ENCODE data around the gene DLGAP1. TPM values are rescaled to one million over a fixed set of nuclear protein-coding genes. Genes with fewer than 3 reads are reported as not detected.

Gene DLGAP1
- total RNA-seq, 2 experiments from 2014 or later: not detected

DNA sequence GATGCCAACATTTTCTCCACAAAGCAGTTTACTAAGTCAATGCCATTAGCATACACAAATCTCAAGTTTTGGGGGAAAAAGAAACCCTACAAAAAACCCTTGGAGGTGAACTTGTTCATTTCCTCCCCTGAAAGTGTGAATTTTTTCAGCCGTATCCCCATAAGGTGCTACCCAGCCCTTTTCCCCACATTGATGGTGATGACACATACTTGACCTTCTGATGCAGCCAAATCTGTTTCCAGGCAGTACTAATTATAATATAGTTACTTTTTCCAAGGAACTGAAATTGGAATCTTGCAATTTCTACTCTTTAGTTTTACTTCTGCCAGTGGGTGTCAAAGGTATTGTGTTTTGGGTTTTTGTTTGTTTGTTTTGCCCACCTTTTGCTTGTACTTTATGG lies 530.7 kb downstream of the DLGAP1 start:
- ChIA-PET POLR2A (no interaction called here), CTCF (no interaction called here)
- Mint-ChIP-seq H3K36me3 (ENCODE audit: low read depth) (no peaks in the 10 kb centered on the region), H3K9me3 (ENCODE audit: insufficient read depth) (no peaks in the 10 kb centered on the region), H3K27me3 (ENCODE audit: low read depth) (no peaks in the 10 kb centered on the region), H3K27ac (no peak overlapping the region), H3K4me1 (ENCODE audit: low read depth) (no peaks in the 10 kb centered on the region), H3K4me3 (no peak overlapping the region)
- ATAC-seq (no peak), DNase-seq (no peak)

DNA sequence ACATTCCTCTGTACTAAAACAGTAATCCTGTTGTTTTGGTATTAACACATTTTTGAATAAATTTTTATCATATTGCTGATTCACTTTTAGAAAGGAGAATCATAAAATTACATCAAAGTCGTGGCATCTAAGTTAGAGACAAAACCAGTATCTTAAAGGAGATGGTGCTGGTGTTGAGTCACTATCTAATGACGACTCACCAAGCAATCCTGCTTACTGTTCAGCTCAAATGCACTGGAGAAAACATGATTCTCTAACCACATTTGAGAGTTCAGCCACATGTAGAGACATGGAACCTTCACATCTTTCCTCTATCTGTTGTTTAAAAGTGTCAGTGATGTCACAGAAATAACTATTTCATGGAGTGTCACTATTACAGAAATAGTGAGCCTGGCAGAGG lies 531.4 kb downstream of the DLGAP1 start:
- no peaks in the 10 kb centered on the region for H3K36me3 Mint-ChIP-seq (ENCODE audit: low read depth)
- ATAC-seq (no peak), DNase-seq (no peak)
- no peak overlapping the region for H3K27ac Mint-ChIP-seq
- no peaks in the 10 kb centered on the region for H3K4me1 Mint-ChIP-seq (ENCODE audit: low read depth)
- CTCF ChIA-PET: no interaction called here
- no peaks in the 10 kb centered on the region for H3K9me3 Mint-ChIP-seq (ENCODE audit: insufficient read depth)
- H3K27me3 Mint-ChIP-seq (ENCODE audit: low read depth): peaks cover under 1% of the 10 kb centered on the region
- POLR2A ChIA-PET: no interaction called here
- H3K4me3 Mint-ChIP-seq: no peak overlapping the region

DNA sequence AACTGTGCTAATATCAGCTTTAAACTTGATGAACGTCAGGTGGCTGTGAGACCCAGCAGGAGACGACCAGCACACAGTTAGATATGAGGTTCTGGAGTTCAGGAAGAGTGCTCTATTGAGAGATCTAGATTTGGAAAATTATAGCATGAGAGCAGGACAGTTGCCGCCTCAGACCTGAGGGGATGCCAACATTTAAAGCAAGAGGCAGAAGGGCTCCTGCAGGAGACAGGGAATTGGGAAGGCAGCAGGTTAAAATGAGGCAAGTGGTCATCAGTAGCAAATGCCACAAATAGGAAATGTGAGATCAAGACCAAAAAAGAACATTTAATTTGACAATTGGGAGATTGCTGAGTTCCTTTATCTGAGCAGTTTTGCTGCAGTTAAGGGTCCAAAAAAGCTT lies 533.3 kb downstream of the DLGAP1 start:
- no peak for ATAC-seq
- no peaks in the 10 kb centered on the region for H3K36me3 Mint-ChIP-seq (ENCODE audit: low read depth)
- no peak overlapping the region for H3K4me3 Mint-ChIP-seq
- no peak for DNase-seq
- H3K9me3 Mint-ChIP-seq (ENCODE audit: insufficient read depth): no peaks in the 10 kb centered on the region
- no peak overlapping the region for H3K27ac Mint-ChIP-seq
- CTCF ChIA-PET: no interaction called here
- H3K4me1 Mint-ChIP-seq (ENCODE audit: low read depth): no peaks in the 10 kb centered on the region
- POLR2A ChIA-PET: no interaction called here
- peaks cover 3% of the 10 kb centered on the region for H3K27me3 Mint-ChIP-seq (ENCODE audit: low read depth)

DNA sequence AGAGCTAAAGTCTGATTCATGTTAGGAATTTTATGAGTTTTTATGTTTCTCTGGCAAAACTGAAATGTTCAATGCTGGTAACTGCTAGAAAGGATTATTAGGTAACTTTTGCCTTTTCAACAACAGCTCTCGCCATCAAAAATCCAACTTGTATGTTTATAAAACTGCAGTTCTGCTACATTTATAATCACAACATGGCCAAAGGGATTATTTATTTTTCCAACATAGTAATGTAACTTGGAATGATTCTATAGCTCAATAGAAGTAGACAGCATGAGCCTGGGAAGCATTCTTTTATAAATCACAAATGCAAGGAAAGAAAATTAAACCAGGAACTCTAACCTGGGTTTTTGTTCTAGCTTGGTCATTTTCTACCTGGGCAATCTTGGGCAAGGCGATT lies 534.3 kb downstream of the DLGAP1 start:
- ATAC-seq (no peak), DNase-seq (no peak)
- H3K36me3 Mint-ChIP-seq (ENCODE audit: low read depth): no peaks in the 10 kb centered on the region
- no peak overlapping the region for H3K4me3 Mint-ChIP-seq
- H3K27ac Mint-ChIP-seq: no peak overlapping the region
- CTCF ChIA-PET: no interaction called here
- H3K9me3 Mint-ChIP-seq (ENCODE audit: insufficient read depth): no peaks in the 10 kb centered on the region
- POLR2A ChIA-PET: no interaction called here
- H3K4me1 Mint-ChIP-seq (ENCODE audit: low read depth): no peaks in the 10 kb centered on the region
- H3K27me3 Mint-ChIP-seq (ENCODE audit: low read depth): peaks cover 3% of the 10 kb centered on the region

DNA sequence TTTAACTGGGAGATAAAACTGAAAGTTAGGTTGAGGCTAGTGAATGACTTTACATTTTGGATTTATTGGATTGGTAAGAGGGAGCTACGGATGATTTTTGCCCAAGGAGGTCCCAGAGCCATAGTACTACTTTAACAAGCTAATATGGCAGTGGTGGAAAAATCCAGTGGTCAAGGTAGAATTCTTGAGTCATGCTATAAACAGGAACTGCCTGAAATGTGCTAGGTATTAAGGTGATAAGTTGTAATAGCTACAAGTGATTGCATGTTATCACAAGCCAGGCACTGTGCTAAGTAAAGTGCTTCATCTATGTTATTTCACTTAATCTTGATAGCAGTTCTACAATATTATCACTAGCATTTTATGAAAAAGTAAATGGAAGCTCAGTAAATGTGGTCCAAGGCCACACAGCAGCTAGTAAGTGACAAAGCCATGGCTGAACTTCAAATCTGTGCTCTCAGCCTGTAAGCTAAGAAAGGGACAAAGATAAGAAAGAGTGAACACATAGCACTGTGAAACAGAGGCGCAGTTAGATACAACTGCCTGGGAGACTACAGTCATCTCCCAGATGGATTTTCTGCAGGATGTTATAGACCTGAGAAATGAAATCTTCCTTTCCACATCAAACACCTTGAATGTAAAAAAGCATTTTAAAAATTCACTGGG lies 535.6 kb downstream of the DLGAP1 start:
- DNase-seq (no peak), ATAC-seq (no peak)
- no peaks in the 10 kb centered on the region for H3K4me1 Mint-ChIP-seq (ENCODE audit: low read depth)
- CTCF ChIA-PET: interaction anchor here (1.2 kb wide), 1 partner anchor 148 kb away, joined by 5 read pairs; no protein-coding TSS in a partner anchor
- POLR2A ChIA-PET: no interaction called here
- H3K4me3 Mint-ChIP-seq: no peak overlapping the region
- H3K36me3 Mint-ChIP-seq (ENCODE audit: low read depth): no peaks in the 10 kb centered on the region
- H3K27ac Mint-ChIP-seq: no peak overlapping the region
- H3K9me3 Mint-ChIP-seq (ENCODE audit: insufficient read depth): no peaks in the 10 kb centered on the region
- H3K27me3 Mint-ChIP-seq (ENCODE audit: low read depth): peaks cover 5% of the 10 kb centered on the region

DNA sequence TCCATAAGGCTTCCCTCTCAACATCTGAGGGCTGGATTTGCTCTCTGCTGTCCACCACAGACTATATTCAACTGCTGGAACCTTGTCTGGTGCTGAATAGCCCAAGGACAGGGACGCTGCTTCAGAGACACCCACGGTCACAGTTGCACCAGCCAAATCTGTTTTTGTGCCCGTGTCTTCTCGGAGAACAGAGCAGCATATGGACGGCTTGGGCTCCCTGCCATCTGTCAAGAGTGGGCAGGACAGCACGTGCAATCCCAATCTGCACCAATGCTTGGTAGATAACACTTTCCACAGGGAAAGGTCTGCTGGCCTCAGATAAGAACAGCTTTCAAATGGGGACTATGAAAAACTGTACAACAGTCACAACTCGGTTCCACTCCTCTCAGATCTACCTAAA lies 539.0 kb downstream of the DLGAP1 start:
- Mint-ChIP-seq H3K9me3 (ENCODE audit: insufficient read depth) (no peaks in the 10 kb centered on the region), H3K36me3 (ENCODE audit: low read depth) (no peaks in the 10 kb centered on the region), H3K27ac (no peak overlapping the region), H3K27me3 (ENCODE audit: low read depth) (peaks cover 7% of the 10 kb centered on the region), H3K4me3 (no peak overlapping the region), H3K4me1 (ENCODE audit: low read depth) (no peaks in the 10 kb centered on the region)
- CTCF ChIA-PET: no interaction called here
- DNase-seq (no peak), ATAC-seq (no peak)
- POLR2A ChIA-PET: no interaction called here

DNA sequence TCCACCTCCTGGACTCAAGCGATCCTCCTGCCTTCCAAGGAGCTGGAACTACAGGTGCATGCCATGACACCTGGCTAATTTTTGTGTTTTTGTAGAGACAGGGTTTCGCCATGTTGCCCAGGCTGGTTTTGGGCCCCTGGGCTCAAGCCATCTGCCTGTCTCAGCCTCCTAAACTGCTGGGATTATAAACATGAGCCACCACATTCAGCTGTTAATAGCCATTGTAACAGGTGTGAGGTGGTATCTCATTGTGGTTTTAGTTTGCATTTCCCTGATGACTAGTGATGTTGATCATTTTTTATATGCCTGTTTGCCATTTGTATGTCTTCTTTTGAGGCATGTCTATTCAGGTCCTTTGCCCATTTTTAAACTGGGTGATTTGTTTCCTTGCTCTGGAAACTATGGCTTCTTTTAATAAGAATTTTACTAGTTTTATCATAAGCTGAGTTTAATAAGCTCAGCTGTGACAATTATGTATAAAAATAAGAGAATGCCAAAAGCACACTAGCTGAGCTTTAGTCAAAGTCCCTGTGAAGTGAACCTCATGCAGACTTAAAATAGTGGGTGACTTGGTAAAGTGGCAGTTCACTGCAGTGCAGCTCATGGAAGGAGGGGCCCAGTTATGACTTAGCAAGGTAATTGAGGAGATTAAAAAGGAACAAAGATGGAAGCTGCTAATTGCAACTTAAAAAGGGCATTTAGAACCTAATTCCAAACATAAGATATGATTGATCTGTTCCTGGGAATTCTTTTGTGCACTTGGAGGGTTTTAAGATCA lies 540.1 kb downstream of the DLGAP1 start:
- H3K9me3 Mint-ChIP-seq (ENCODE audit: insufficient read depth): no peaks in the 10 kb centered on the region
- no peak overlapping the region for H3K4me3 Mint-ChIP-seq
- ChIA-PET POLR2A (no interaction called here), CTCF (interaction anchor here (0.9 kb wide), 1 partner anchor 30 kb away, joined by 3 read pairs; no protein-coding TSS in a partner anchor)
- H3K27me3 Mint-ChIP-seq (ENCODE audit: low read depth): peaks cover 7% of the 10 kb centered on the region
- no peak for ATAC-seq
- no peaks in the 10 kb centered on the region for H3K4me1 Mint-ChIP-seq (ENCODE audit: low read depth)
- no peaks in the 10 kb centered on the region for H3K36me3 Mint-ChIP-seq (ENCODE audit: low read depth)
- DNase-seq: no peak
- no peak overlapping the region for H3K27ac Mint-ChIP-seq

DNA sequence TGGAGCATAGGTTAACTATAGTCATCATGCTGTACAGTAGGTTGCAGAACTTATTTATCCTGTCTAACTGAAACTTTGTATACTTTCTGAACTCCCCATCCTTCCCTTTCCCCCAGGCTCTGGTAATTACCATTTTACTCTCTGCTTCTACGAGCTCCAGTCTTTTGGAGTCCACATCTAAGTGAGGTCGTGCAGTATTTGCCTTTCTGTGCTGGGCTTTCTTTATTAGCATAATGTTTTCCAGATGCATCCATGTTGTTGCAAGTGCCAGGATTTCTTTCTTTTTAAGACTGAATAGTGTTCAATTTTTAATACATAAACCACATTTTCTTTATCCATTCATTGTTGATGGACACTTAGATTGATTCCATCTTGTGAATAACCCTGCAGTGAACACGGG lies 541.0 kb downstream of the DLGAP1 start:
- no peaks in the 10 kb centered on the region for H3K36me3 Mint-ChIP-seq (ENCODE audit: low read depth)
- H3K9me3 Mint-ChIP-seq (ENCODE audit: insufficient read depth): no peaks in the 10 kb centered on the region
- CTCF ChIA-PET: interaction anchor here (0.9 kb wide), 1 partner anchor 29 kb away, joined by 3 read pairs; no protein-coding TSS in a partner anchor
- H3K27ac Mint-ChIP-seq: no peak overlapping the region
- POLR2A ChIA-PET: no interaction called here
- H3K4me1 Mint-ChIP-seq (ENCODE audit: low read depth): no peaks in the 10 kb centered on the region
- peaks cover 7% of the 10 kb centered on the region for H3K27me3 Mint-ChIP-seq (ENCODE audit: low read depth)
- no peak overlapping the region for H3K4me3 Mint-ChIP-seq
- ATAC-seq (no peak), DNase-seq (no peak)

DNA sequence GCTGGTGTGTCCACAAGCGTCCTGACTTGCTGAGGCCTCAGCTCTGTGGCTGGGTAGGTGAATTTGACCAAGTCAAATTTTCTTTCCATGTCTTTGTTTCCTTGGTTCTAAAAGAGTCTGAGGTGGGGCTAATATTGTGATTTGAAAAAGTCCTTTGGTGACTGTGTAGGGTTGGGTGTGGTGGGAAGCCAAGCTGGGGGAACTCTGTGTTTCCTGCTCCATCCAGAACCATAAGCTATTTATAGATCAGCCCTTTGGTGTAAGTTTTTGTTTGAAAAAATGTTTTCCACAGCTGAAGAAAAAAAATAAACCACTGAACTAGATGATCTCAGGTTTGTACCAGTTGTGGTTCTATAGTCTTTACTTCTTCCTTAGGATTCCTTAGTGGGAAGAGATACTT lies 542.4 kb downstream of the DLGAP1 start:
- Mint-ChIP-seq H3K9me3 (ENCODE audit: insufficient read depth) (no peaks in the 10 kb centered on the region), H3K4me3 (no peak overlapping the region), H3K27ac (no peak overlapping the region), H3K4me1 (ENCODE audit: low read depth) (no peaks in the 10 kb centered on the region), H3K36me3 (ENCODE audit: low read depth) (no peaks in the 10 kb centered on the region), H3K27me3 (ENCODE audit: low read depth) (peaks cover 4% of the 10 kb centered on the region)
- DNase-seq: no peak
- ChIA-PET POLR2A (no interaction called here), CTCF (no interaction called here)
- no peak for ATAC-seq

DNA sequence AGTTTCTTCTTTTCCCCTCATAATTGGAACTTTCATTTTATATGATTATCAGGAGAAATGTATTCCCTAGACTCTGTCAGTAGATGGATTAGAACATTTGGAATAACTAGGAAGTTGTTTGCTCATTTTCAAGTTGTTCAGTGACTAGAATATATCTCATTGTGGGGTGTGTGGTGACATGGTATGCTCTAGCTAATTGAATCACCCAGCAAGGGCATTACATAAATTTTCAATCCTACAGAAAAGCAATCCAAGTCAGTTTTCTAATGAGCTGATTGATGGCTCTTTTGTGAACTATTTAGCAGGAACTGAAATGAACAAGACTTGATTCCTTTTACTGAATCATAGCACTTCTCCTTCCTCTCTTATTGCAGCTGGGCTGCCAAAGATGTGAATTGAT lies 543.7 kb downstream of the DLGAP1 start:
- H3K27me3 Mint-ChIP-seq (ENCODE audit: low read depth): peaks cover 4% of the 10 kb centered on the region
- no peak overlapping the region for H3K4me3 Mint-ChIP-seq
- H3K27ac Mint-ChIP-seq: no peak overlapping the region
- DNase-seq (no peak), ATAC-seq (no peak)
- POLR2A ChIA-PET: no interaction called here
- no peaks in the 10 kb centered on the region for H3K9me3 Mint-ChIP-seq (ENCODE audit: insufficient read depth)
- no peaks in the 10 kb centered on the region for H3K4me1 Mint-ChIP-seq (ENCODE audit: low read depth)
- CTCF ChIA-PET: no interaction called here
- no peaks in the 10 kb centered on the region for H3K36me3 Mint-ChIP-seq (ENCODE audit: low read depth)

DNA sequence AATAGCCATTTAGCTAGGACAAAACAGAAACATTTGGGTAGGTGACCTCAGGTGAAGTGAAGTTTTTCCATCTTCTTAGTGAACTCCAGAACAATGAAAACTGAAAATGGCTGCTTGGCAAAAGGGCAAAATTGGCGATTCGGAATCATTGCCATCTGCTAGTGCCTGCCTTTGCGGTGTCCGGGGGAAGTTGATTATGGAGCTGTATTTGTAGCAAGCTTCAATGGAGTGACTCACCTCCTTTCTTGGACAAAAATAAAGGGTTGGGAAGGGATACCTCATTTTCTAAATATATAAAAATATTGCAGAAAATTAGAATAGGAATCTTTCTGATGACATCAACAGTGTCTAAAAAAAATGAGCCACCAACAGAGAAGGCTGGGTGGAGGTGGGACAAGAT lies 544.6 kb downstream of the DLGAP1 start:
- ChIA-PET CTCF (no interaction called here), POLR2A (no interaction called here)
- no peaks in the 10 kb centered on the region for H3K9me3 Mint-ChIP-seq (ENCODE audit: insufficient read depth)
- ATAC-seq (no peak), DNase-seq (no peak)
- H3K36me3 Mint-ChIP-seq (ENCODE audit: low read depth): no peaks in the 10 kb centered on the region
- no peak overlapping the region for H3K4me3 Mint-ChIP-seq
- H3K27me3 Mint-ChIP-seq (ENCODE audit: low read depth): peaks cover 4% of the 10 kb centered on the region
- H3K27ac Mint-ChIP-seq: no peak overlapping the region
- H3K4me1 Mint-ChIP-seq (ENCODE audit: low read depth): no peaks in the 10 kb centered on the region

DNA sequence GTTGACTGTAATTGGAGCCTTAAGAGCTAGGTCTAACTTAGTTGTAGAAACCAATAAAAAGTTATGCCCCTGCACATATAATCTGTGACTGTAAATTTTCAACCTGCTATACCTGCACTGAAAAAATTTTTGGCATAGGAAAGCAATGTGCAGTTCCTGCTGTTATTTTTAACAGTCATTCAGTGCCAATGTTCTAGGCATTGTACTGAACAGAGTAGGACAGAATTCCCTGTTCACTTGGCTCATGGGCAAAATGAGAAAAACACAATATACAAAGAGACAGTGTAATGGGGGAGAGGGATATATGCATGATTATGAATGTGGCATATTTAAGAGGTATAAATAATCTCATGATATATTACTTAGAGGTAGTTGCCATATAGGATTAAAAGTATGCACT lies 547.2 kb downstream of the DLGAP1 start:
- ChIA-PET CTCF (no interaction called here), POLR2A (no interaction called here)
- no peaks in the 10 kb centered on the region for H3K9me3 Mint-ChIP-seq (ENCODE audit: insufficient read depth)
- H3K36me3 Mint-ChIP-seq (ENCODE audit: low read depth): no peaks in the 10 kb centered on the region
- H3K4me1 Mint-ChIP-seq (ENCODE audit: low read depth): no peaks in the 10 kb centered on the region
- no peak overlapping the region for H3K27ac Mint-ChIP-seq
- no peaks in the 10 kb centered on the region for H3K27me3 Mint-ChIP-seq (ENCODE audit: low read depth)
- no peak overlapping the region for H3K4me3 Mint-ChIP-seq
- no peak for ATAC-seq
- DNase-seq: no peak
